ENCODE results near the gene GATD1. TPM values are rescaled to one million over a fixed set of nuclear protein-coding genes. Genes with fewer than 3 reads are reported as not detected.

Gene GATD1
- total RNA-seq, 2 experiments from 2014 or later = 109 to 117 TPM

- ChIA-PET POLR2A (no interaction called here), CTCF (ENCODE audit: unreplicated experiment) (no interaction called here)
- no peak overlapping the region for H2AFZ ChIP-seq (ENCODE audit: low read length)
- peaks cover 28% of the 10 kb centered on the region; the same call in 1 of the 2 replicates for H3K36me3 ChIP-seq (ENCODE audit: insufficient read depth, low read length)
- peaks cover 22% of the 10 kb centered on the region for H3K79me2 ChIP-seq (ENCODE audit: insufficient read depth, low read depth, low read length)
- no peaks in the 10 kb centered on the region for H3K9me2 ChIP-seq (ENCODE audit: insufficient read depth, low read length)
- no peak overlapping the region for H3K27ac ChIP-seq (ENCODE audit: low read depth, low read length, poor library complexity, severe bottlenecking)
- no TSS peak for BruUV-seq (replicated peaks)
- DNase-seq (ENCODE audit: low spot score) = no peak
- TF ChIP-seq EZH2phosphoT487 (IDR thresholded peaks at IDR 0.05; ENCODE audit: borderline replicate concordance, low read depth, low read length) (no peak), CTCF (conservative IDR thresholded peaks at IDR 0.05; ENCODE audit: low read length) (no peak)
- no peaks in the 10 kb centered on the region for H3K9me3 ChIP-seq (ENCODE audit: low read length)
- intact Hi-C loops (cut with micrococcal nuclease; ENCODE audit: unreplicated experiment) = no loop called here
- H3K4me3 ChIP-seq (ENCODE audit: low read depth, low read length, poor library complexity, severe bottlenecking) = no peak overlapping the region
- no peaks in the 10 kb centered on the region for H4K20me1 ChIP-seq (ENCODE audit: insufficient read depth, low read length)
- peaks cover 41% of the 10 kb centered on the region for H3K4me1 ChIP-seq (ENCODE audit: insufficient read depth, low read length, poor library complexity, severe bottlenecking)
- no peak overlapping the region for H3K4me2 ChIP-seq (ENCODE audit: low read length)
Measured at GRCh38 chr11:792535-792821, 15.2 kb upstream of the GATD1 start.

GRCh38 chr11:791658-792534 lies 14.6 kb upstream of the GATD1 start:
- intact Hi-C loops (cut with micrococcal nuclease; ENCODE audit: unreplicated experiment) = no loop called here
- peaks cover 41% of the 10 kb centered on the region for H3K4me1 ChIP-seq (ENCODE audit: insufficient read depth, low read length, poor library complexity, severe bottlenecking)
- no peak overlapping the region for H3K4me3 ChIP-seq (ENCODE audit: low read depth, low read length, poor library complexity, severe bottlenecking)
- peaks cover 20% of the 10 kb centered on the region for H3K79me2 ChIP-seq (ENCODE audit: insufficient read depth, low read depth, low read length)
- H4K20me1 ChIP-seq (ENCODE audit: insufficient read depth, low read length) = no peaks in the 10 kb centered on the region
- H3K9me2 ChIP-seq (ENCODE audit: insufficient read depth, low read length) = no peaks in the 10 kb centered on the region
- H3K9me3 ChIP-seq (ENCODE audit: low read length) = no peaks in the 10 kb centered on the region
- peaks cover 30% of the 10 kb centered on the region; the same call in 1 of the 2 replicates for H3K36me3 ChIP-seq (ENCODE audit: insufficient read depth, low read length)
- POLR2A ChIA-PET = no interaction called here
- DNase-seq (ENCODE audit: low spot score) = no peak
- H2AFZ ChIP-seq (ENCODE audit: low read length) = no peak overlapping the region
- BruUV-seq (replicated peaks) = no TSS peak
- H3K4me2 ChIP-seq (ENCODE audit: low read length) = no peak overlapping the region
- CTCF ChIA-PET (ENCODE audit: unreplicated experiment) = no interaction called here
- TF ChIP-seq EZH2phosphoT487 (IDR thresholded peaks at IDR 0.05; ENCODE audit: borderline replicate concordance, low read depth, low read length) (no peak), CTCF (conservative IDR thresholded peaks at IDR 0.05; ENCODE audit: low read length) (no peak)
- H3K27ac ChIP-seq (ENCODE audit: low read depth, low read length, poor library complexity, severe bottlenecking) = no peak overlapping the region
